Fibroblast of lung (primary cell): Measurements from ENCODE around the gene KCNQ2. TPM values are rescaled to one million over a fixed set of nuclear protein-coding genes. Genes with fewer than 3 reads are reported as not detected.

Experiments used
- DNase-seq, 2 donors: peaks; one replicate each; pipeline versions ENCODE4 v3.0.0 to v3.0.0-alpha.2; 2010; ENCODE audit warnings: low read depth in 2 of 2
- H2AFZ ChIP-seq: 2 replicates; pipeline ENCODE4 v1.5.1; 2012; ENCODE audit warnings: low read length, control low read depth, inconsistent platforms
- H3K27ac ChIP-seq: 2 replicates; pipeline ENCODE4 v1.5.1; 2011; ENCODE audit warnings: low read length, control low read depth; ENCODE audit not compliant: insufficient read depth
- H3K27me3 ChIP-seq: 2 replicates; pipeline ENCODE4 v1.5.1; 2011; ENCODE audit warnings: mild to moderate bottlenecking, low read length; ENCODE audit not compliant: control insufficient read depth, insufficient read depth
- H3K36me3 ChIP-seq: 2 replicates; pipeline ENCODE4 v1.5.1; 2011; ENCODE audit warnings: low read length; ENCODE audit not compliant: control insufficient read depth, insufficient read depth
- H3K4me1 ChIP-seq: 2 replicates; pipeline ENCODE4 v1.5.1; 2011; ENCODE audit warnings: low read length; ENCODE audit not compliant: control insufficient read depth, insufficient read depth; ENCODE audit errors: extremely low read depth
- H3K4me2 ChIP-seq: 2 replicates; pipeline ENCODE4 v1.5.1; 2011; ENCODE audit warnings: low read length, control low read depth; ENCODE audit not compliant: insufficient read depth; ENCODE audit errors: extremely low read depth
- H3K4me3 ChIP-seq, 4 experiments: fragments of 200-600 bp in 1 of 4; sonication (generic) in 1 of 4; replicated peaks in 1 of 4; 2 replicates each; pipeline ENCODE4 v1.5.1; 2011 to 2016; ENCODE audit warnings: low read length in 4 of 4, low read depth in 3 of 4, mild to moderate bottlenecking in 3 of 4, control low read depth in 2 of 4, inconsistent platforms in 1 of 4, mixed read lengths in 1 of 4; ENCODE audit not compliant: insufficient read depth in 1 of 4; ENCODE audit errors: control extremely low read depth in 1 of 4
- H3K79me2 ChIP-seq: 2 replicates; pipeline ENCODE4 v1.5.1; 2012; ENCODE audit warnings: mild to moderate bottlenecking, low read length, inconsistent platforms; ENCODE audit not compliant: control insufficient read depth, insufficient read depth
- H3K9ac ChIP-seq: 2 replicates; pipeline ENCODE4 v1.5.1; 2011; ENCODE audit warnings: mild to moderate bottlenecking, low read length, control low read depth; ENCODE audit not compliant: insufficient read depth
- H3K9me3 ChIP-seq: 2 replicates; pipeline ENCODE4 v1.5.1; 2012; ENCODE audit warnings: low read depth, low read length; ENCODE audit not compliant: control insufficient read depth, insufficient read depth
- H4K20me1 ChIP-seq: 2 replicates; pipeline ENCODE4 v1.5.1; 2011; ENCODE audit warnings: low read length; ENCODE audit not compliant: control insufficient read depth, insufficient read depth; ENCODE audit errors: extremely low read depth
- CTCF ChIP-seq, 2 donors: IDR thresholded peaks in 1 of 2; conservative IDR thresholded peaks in 1 of 2; 1 replicate in 1 of 2; 2 replicates in 1 of 2; pipeline ENCODE4 v1.5.1; 2011 to 2012; ENCODE audit warnings: low read length in 2 of 2, control low read depth in 1 of 2, inconsistent platforms in 1 of 2, low read depth in 1 of 2, mild to moderate bottlenecking in 1 of 2
- EZH2 ChIP-seq: IDR thresholded peaks from 2 replicates; pipeline ENCODE4 v1.5.1; 2012; ENCODE audit warnings: low read length, control low read depth, mild to moderate bottlenecking; ENCODE audit errors: missing control alignments
- polyA plus RNA-seq, 2 donors: library from polyadenylated mRNA; depleted of rRNA in 1 of 2; stranded (reverse) in 1 of 2; unstranded in 1 of 2; fragments of >200 nt; gene quantifications; 2 replicates each; pipeline ENCODE4 v1.2.1, GENCODE V29; 2011 to 2012; ENCODE audit warnings: missing spikeins in 1 of 2
- total RNA-seq: library from RNA; depleted of rRNA; stranded (reverse); fragments of >200 nt; gene quantifications from 2 replicates; pipeline ENCODE4 v1.2.1, GENCODE V29; 2014

The KCNQ2 gene
- total and polyA plus RNA-seq, 2 donors (not counting 1 experiment from before 2014, with no cell fraction given) = not detected

- Histone ChIP-seq H3K4me2 (no peak overlapping the region), H3K4me3 (no peak overlapping the region), H2AFZ (no peak overlapping the region), H3K9me3 (no peaks in the 10 kb centered on the region), H3K36me3 (no peaks in the 10 kb centered on the region), H3K4me1 (no peaks in the 10 kb centered on the region), H3K27me3 (peaks cover 16% of the 10 kb centered on the region), H3K79me2 (no peaks in the 10 kb centered on the region), H4K20me1 (no peaks in the 10 kb centered on the region), H3K27ac (no peak overlapping the region), H3K9ac (no peak overlapping the region)
- no peak for TF ChIP-seq EZH2
- TF ChIP-seq CTCF (conservative IDR thresholded peaks at IDR 0.05 in 1 of 2, IDR thresholded peaks at IDR 0.05 in 1 of 2; ENCODE audit: low read depth in 1 of 2, low read length in 2 of 2) = no peak
- no peak for DNase-seq
Measured at GRCh38 chr20:63452821-63453523, 19.5 kb downstream of the KCNQ2 start.

- H3K27ac ChIP-seq = no peak overlapping the region
- no peaks in the 10 kb centered on the region for H3K9me3 ChIP-seq
- H4K20me1 ChIP-seq = no peaks in the 10 kb centered on the region
- H3K36me3 ChIP-seq = no peaks in the 10 kb centered on the region
- H2AFZ ChIP-seq = no peak overlapping the region
- no peaks in the 10 kb centered on the region for H3K4me1 ChIP-seq
- no peaks in the 10 kb centered on the region for H3K79me2 ChIP-seq
- no peak overlapping the region for H3K4me2 ChIP-seq
- no peak overlapping the region for H3K9ac ChIP-seq
- no peak overlapping the region for H3K4me3 ChIP-seq
- peaks cover 16% of the 10 kb centered on the region for H3K27me3 ChIP-seq
- no peak for DNase-seq
- no peak for TF ChIP-seq CTCF (conservative IDR thresholded peaks at IDR 0.05 in 1 of 2, IDR thresholded peaks at IDR 0.05 in 1 of 2; ENCODE audit: low read depth in 1 of 2, low read length in 2 of 2)
- TF ChIP-seq EZH2 = no peak
Measured at GRCh38 chr20:63452341-63452740, 20.1 kb downstream of the KCNQ2 start.

- peaks cover 16% of the 10 kb centered on the region for H3K27me3 ChIP-seq
- H4K20me1 ChIP-seq = no peaks in the 10 kb centered on the region
- H3K9me3 ChIP-seq = no peaks in the 10 kb centered on the region
- no peak overlapping the region for H3K4me3 ChIP-seq
- no peak overlapping the region for H3K4me2 ChIP-seq
- TF ChIP-seq CTCF (conservative IDR thresholded peaks at IDR 0.05 in 1 of 2, IDR thresholded peaks at IDR 0.05 in 1 of 2; ENCODE audit: low read depth in 1 of 2, low read length in 2 of 2) (no peak), EZH2 (no peak)
- H3K9ac ChIP-seq = no peak overlapping the region
- DNase-seq = no peak
- H3K79me2 ChIP-seq = no peaks in the 10 kb centered on the region
- H3K4me1 ChIP-seq = no peaks in the 10 kb centered on the region
- no peaks in the 10 kb centered on the region for H3K36me3 ChIP-seq
- no peak overlapping the region for H3K27ac ChIP-seq
- no peak overlapping the region for H2AFZ ChIP-seq
Measured at GRCh38 chr20:63451821-63452220, 20.6 kb downstream of the KCNQ2 start.
